K562 (cell line): ENCODE measurements around the gene OSBP2. TPM values are rescaled to one million over a fixed set of nuclear protein-coding genes. Genes with fewer than 3 reads are reported as not detected.

ENCODE experiments used
- ARID1B ChIP-seq: fragments of 450-650 bp; IDR thresholded peaks from 2 replicates; pipeline ENCODE4 v1.6.1; 2016; ENCODE audit warnings: antibody characterized with exemption, mild to moderate bottlenecking, inconsistent platforms
- CEBPG ChIP-seq, 3 experiments: fragments of 200-800 bp in 1 of 3; sonication (Bioruptor generic) in 1 of 3; sonication (generic) in 1 of 3; formaldehyde crosslinking in 1 of 3; IDR thresholded peaks in 2 of 3; conservative IDR thresholded peaks in 1 of 3; 2 replicates each; pipeline versions ENCODE4 v1.6.1 to v1.8.0; 2016 to 2022; ENCODE audit warnings: missing compliant biosample characterization in 2 of 3, missing genetic modification characterization in 2 of 3, mild to moderate bottlenecking in 1 of 3, missing genetic modification reagents in 1 of 3
- ETV5 ChIP-seq: sonication (generic); formaldehyde crosslinking; IDR thresholded peaks from 2 replicates; pipeline ENCODE4 v1.4.0; 2020; ENCODE audit warnings: low read depth, mild to moderate bottlenecking, missing genetic modification reagents
- POLR2A ChIP-seq: fragments of 450-650 bp; conservative IDR thresholded peaks from 2 replicates; pipeline ENCODE4 v1.6.1; 2016
- SAFB2 ChIP-seq: fragments of 200-400 bp; formaldehyde crosslinking; IDR thresholded peaks from 2 replicates; pipeline ENCODE4 v1.6.1; 2018; ENCODE audit warnings: borderline replicate concordance, low read length, low read depth, moderate library complexity; ENCODE audit not compliant: severe bottlenecking
- ZNF668 ChIP-seq: fragments of 250-450 bp; sonication (Bioruptor Pico); IDR thresholded peaks from 2 replicates; pipeline ENCODE4 v1.8.0; 2022; ENCODE audit warnings: mild to moderate bottlenecking, inconsistent platforms
- ZNF696 ChIP-seq: fragments of 250-450 bp; sonication (Bioruptor Pico); conservative IDR thresholded peaks from 2 replicates; pipeline ENCODE4 v1.4.0; 2020; ENCODE audit warnings: mild to moderate bottlenecking, moderate library complexity
- polyA plus RNA-seq, 8 experiments: library from polyadenylated mRNA; depleted of rRNA in 4 of 8; stranded (reverse) in 5 of 8; unstranded in 3 of 8; fragments of >200 nt; fragmentation: Nextera tagmentation in 2 of 8; fragmentation: Illumina TruSeq in 1 of 8; extraction: Ambion mirVana in 2 of 8; extraction: Trizol in 1 of 8; gene quantifications; 2 replicates each; pipeline versions ENCODE4 v1.2.1 to v1.2.3, GENCODE V29; 2011 to 2014; ENCODE audit warnings: inconsistent platforms in 1 of 8, missing spikeins in 1 of 8
- total RNA-seq, 7 experiments: library from RNA; depleted of rRNA in 6 of 7; stranded (reverse); fragments of >200 nt in 6 of 7; fragmentation: Illumina TruSeq in 2 of 7; extraction: Trizol in 2 of 7; gene quantifications; 2 replicates each; pipeline versions ENCODE4 v1.2.1 to v1.2.3, GENCODE V29; 2011 to 2021; ENCODE audit warnings: low replicate concordance in 1 of 7
- TF ChIP-seq, protein P1 (sequence below): fragments of 200-600 bp; sonication (generic); IDR thresholded peaks from one replicate; pipeline ENCODE4 v1.6.1; 2012; ENCODE audit warnings: mild to moderate bottlenecking, low read depth, low read length, inconsistent platforms
- TF ChIP-seq, protein P2 (sequence below): fragments of 250-450 bp; sonication (Bioruptor Pico); IDR thresholded peaks from 2 replicates; pipeline ENCODE4 v1.6.1; 2021; ENCODE audit warnings: mild to moderate bottlenecking
- TF ChIP-seq, protein P3 (sequence below): fragments of 250-450 bp; sonication (Bioruptor Pico); IDR thresholded peaks from 2 replicates; pipeline ENCODE4 v1.8.0; 2022; ENCODE audit warnings: moderate library complexity, mild to moderate bottlenecking, inconsistent platforms
- TF ChIP-seq, protein P4 (sequence below): sonication (generic); formaldehyde crosslinking; IDR thresholded peaks from 2 replicates; pipeline ENCODE4 v1.8.1; 2023; ENCODE audit warnings: mild to moderate bottlenecking, missing genetic modification reagents, moderate library complexity
- TF ChIP-seq, protein P5 (sequence below): fragments of 450-650 bp; IDR thresholded peaks from 2 replicates; pipeline ENCODE4 v1.6.1; 2014; ENCODE audit warnings: low read depth, mild to moderate bottlenecking, moderate library complexity, borderline replicate concordance

Gene OSBP2
- total and polyA plus RNA-seq, 9 of the 15 experiments (the other 6 are each of a cell fraction or from before 2014, with no cell fraction given) = 0.52 to 29.5 (median 21.6) TPM

DNA sequence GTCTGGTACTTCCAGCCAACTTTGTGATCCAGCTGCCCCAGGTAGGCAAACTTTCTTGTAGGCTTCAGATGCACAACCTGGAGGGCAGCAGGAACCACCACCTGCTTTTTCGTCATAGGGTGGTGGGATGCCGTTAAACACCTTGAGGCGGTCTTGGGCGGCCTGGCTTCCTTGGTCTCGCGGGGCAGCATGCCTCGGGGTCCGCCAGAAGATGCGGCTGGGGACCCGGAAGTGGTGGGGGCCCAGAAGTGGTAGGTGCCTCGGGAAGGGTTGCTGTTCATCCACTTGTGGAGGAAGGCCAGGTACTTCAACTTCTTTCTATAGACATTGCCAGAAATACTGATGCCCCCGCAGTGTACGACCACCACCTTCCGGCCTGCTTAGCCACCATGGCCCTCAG is 40.3 kb upstream of the OSBP2 start (continued):
- TF ChIP-seq, protein P1, sequence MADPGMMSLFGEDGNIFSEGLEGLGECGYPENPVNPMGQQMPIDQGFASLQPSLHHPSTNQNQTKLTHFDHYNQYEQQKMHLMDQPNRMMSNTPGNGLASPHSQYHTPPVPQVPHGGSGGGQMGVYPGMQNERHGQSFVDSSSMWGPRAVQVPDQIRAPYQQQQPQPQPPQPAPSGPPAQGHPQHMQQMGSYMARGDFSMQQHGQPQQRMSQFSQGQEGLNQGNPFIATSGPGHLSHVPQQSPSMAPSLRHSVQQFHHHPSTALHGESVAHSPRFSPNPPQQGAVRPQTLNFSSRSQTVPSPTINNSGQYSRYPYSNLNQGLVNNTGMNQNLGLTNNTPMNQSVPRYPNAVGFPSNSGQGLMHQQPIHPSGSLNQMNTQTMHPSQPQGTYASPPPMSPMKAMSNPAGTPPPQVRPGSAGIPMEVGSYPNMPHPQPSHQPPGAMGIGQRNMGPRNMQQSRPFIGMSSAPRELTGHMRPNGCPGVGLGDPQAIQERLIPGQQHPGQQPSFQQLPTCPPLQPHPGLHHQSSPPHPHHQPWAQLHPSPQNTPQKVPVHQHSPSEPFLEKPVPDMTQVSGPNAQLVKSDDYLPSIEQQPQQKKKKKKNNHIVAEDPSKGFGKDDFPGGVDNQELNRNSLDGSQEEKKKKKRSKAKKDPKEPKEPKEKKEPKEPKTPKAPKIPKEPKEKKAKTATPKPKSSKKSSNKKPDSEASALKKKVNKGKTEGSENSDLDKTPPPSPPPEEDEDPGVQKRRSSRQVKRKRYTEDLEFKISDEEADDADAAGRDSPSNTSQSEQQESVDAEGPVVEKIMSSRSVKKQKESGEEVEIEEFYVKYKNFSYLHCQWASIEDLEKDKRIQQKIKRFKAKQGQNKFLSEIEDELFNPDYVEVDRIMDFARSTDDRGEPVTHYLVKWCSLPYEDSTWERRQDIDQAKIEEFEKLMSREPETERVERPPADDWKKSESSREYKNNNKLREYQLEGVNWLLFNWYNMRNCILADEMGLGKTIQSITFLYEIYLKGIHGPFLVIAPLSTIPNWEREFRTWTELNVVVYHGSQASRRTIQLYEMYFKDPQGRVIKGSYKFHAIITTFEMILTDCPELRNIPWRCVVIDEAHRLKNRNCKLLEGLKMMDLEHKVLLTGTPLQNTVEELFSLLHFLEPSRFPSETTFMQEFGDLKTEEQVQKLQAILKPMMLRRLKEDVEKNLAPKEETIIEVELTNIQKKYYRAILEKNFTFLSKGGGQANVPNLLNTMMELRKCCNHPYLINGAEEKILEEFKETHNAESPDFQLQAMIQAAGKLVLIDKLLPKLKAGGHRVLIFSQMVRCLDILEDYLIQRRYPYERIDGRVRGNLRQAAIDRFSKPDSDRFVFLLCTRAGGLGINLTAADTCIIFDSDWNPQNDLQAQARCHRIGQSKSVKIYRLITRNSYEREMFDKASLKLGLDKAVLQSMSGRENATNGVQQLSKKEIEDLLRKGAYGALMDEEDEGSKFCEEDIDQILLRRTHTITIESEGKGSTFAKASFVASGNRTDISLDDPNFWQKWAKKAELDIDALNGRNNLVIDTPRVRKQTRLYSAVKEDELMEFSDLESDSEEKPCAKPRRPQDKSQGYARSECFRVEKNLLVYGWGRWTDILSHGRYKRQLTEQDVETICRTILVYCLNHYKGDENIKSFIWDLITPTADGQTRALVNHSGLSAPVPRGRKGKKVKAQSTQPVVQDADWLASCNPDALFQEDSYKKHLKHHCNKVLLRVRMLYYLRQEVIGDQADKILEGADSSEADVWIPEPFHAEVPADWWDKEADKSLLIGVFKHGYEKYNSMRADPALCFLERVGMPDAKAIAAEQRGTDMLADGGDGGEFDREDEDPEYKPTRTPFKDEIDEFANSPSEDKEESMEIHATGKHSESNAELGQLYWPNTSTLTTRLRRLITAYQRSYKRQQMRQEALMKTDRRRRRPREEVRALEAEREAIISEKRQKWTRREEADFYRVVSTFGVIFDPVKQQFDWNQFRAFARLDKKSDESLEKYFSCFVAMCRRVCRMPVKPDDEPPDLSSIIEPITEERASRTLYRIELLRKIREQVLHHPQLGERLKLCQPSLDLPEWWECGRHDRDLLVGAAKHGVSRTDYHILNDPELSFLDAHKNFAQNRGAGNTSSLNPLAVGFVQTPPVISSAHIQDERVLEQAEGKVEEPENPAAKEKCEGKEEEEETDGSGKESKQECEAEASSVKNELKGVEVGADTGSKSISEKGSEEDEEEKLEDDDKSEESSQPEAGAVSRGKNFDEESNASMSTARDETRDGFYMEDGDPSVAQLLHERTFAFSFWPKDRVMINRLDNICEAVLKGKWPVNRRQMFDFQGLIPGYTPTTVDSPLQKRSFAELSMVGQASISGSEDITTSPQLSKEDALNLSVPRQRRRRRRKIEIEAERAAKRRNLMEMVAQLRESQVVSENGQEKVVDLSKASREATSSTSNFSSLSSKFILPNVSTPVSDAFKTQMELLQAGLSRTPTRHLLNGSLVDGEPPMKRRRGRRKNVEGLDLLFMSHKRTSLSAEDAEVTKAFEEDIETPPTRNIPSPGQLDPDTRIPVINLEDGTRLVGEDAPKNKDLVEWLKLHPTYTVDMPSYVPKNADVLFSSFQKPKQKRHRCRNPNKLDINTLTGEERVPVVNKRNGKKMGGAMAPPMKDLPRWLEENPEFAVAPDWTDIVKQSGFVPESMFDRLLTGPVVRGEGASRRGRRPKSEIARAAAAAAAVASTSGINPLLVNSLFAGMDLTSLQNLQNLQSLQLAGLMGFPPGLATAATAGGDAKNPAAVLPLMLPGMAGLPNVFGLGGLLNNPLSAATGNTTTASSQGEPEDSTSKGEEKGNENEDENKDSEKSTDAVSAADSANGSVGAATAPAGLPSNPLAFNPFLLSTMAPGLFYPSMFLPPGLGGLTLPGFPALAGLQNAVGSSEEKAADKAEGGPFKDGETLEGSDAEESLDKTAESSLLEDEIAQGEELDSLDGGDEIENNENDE = no peak
- no peak for TF ChIP-seq ZNF696 (CRISPR knock-in tag)
- TF ChIP-seq, protein P2, sequence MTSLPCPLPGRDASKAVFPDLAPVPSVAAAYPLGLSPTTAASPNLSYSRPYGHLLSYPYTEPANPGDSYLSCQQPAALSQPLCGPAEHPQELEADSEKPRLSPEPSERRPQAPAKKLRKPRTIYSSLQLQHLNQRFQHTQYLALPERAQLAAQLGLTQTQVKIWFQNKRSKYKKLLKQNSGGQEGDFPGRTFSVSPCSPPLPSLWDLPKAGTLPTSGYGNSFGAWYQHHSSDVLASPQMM (CRISPR knock-in tag) = no peak
- TF ChIP-seq, protein P3, sequence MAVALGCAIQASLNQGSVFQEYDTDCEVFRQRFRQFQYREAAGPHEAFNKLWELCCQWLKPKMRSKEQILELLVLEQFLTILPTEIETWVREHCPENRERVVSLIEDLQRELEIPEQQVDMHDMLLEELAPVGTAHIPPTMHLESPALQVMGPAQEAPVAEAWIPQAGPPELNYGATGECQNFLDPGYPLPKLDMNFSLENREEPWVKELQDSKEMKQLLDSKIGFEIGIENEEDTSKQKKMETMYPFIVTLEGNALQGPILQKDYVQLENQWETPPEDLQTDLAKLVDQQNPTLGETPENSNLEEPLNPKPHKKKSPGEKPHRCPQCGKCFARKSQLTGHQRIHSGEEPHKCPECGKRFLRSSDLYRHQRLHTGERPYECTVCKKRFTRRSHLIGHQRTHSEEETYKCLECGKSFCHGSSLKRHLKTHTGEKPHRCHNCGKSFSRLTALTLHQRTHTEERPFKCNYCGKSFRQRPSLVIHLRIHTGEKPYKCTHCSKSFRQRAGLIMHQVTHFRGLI (CRISPR knock-in tag) = no peak
- TF ChIP-seq SAFB2 = no peak
- TF ChIP-seq, protein P4, sequence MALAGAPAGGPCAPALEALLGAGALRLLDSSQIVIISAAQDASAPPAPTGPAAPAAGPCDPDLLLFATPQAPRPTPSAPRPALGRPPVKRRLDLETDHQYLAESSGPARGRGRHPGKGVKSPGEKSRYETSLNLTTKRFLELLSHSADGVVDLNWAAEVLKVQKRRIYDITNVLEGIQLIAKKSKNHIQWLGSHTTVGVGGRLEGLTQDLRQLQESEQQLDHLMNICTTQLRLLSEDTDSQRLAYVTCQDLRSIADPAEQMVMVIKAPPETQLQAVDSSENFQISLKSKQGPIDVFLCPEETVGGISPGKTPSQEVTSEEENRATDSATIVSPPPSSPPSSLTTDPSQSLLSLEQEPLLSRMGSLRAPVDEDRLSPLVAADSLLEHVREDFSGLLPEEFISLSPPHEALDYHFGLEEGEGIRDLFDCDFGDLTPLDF (CRISPR knock-in tag) = no peak
- TF ChIP-seq ARID1B = no peak
- TF ChIP-seq, protein P5, sequence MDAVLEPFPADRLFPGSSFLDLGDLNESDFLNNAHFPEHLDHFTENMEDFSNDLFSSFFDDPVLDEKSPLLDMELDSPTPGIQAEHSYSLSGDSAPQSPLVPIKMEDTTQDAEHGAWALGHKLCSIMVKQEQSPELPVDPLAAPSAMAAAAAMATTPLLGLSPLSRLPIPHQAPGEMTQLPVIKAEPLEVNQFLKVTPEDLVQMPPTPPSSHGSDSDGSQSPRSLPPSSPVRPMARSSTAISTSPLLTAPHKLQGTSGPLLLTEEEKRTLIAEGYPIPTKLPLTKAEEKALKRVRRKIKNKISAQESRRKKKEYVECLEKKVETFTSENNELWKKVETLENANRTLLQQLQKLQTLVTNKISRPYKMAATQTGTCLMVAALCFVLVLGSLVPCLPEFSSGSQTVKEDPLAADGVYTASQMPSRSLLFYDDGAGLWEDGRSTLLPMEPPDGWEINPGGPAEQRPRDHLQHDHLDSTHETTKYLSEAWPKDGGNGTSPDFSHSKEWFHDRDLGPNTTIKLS = no peak
- TF ChIP-seq CEBPG (CRISPR knock-in tag; IDR thresholded peaks at IDR 0.05) = no peak
- TF ChIP-seq CEBPG (tag; conservative IDR thresholded peaks at IDR 0.05 in 1 of 2, IDR thresholded peaks at IDR 0.05 in 1 of 2) = no peak
- TF ChIP-seq POLR2A = no peak
- no peak for TF ChIP-seq ETV5 (CRISPR knock-in tag)
- TF ChIP-seq ZNF668 (CRISPR knock-in tag) = no peak
